Bronchial epithelial cell (primary cell): ENCODE data around the gene RAP1GAP2. TPM values are rescaled to one million over a fixed set of nuclear protein-coding genes. Genes with fewer than 3 reads are reported as not detected.

Experiments used
- DNase-seq: peaks from one replicate; pipeline ENCODE4 v3.0.0-alpha.2; 2010; ENCODE audit warnings: low read depth
- FAIRE-seq: peaks from 2 replicates; lab custom pipeline; 2011; peaks lifted over from hg19 to GRCh38; lab: Jason Lieb, UNC
- H3K27me3 ChIP-seq: 2 replicates; pipeline ENCODE4 v1.5.1; 2011; ENCODE audit warnings: low read length; ENCODE audit not compliant: control insufficient read depth, insufficient read depth
- H3K36me3 ChIP-seq: 2 replicates; pipeline ENCODE4 v1.5.1; 2011; ENCODE audit warnings: low read length; ENCODE audit not compliant: control insufficient read depth, insufficient read depth
- H3K4me3 ChIP-seq: 2 replicates; pipeline ENCODE4 v1.5.1; 2011; ENCODE audit warnings: mild to moderate bottlenecking, low read depth, low read length, control low read depth
- total RNA-seq: library from RNA; depleted of rRNA; stranded (reverse); fragments of >200 nt; gene quantifications from 2 replicates; pipeline ENCODE4 v1.2.1, GENCODE V29; 2014
- TF ChIP-seq, protein P1 (sequence below): IDR thresholded peaks from 2 replicates; pipeline ENCODE4 v1.5.1; 2011; ENCODE audit warnings: mild to moderate bottlenecking, moderate library complexity, low read length, control low read depth, inconsistent platforms; ENCODE audit not compliant: insufficient read depth, severe bottlenecking

The RAP1GAP2 gene
- total RNA-seq, 1 donor from 2014 or later = 15.0 TPM

DNA sequence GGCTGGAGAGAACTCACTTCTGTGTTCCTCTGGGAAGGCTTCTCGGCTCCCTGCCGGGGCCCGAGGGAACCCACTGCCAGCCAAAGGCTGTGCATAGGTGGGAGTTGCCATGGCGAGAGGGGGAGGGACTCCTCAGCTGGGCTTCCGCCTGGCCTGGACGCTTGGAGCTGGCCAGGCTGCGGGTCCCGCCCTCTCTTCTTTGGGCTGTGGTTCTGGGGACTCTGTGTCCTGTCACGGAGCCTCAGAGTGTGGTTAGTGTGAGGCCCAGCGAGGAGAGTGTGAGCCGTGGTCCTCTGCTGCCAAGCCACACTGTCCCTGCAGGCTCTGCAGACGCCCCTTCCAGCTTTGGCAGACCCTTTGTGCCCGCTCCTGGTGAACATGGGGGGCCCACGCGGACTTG lies 144.1 kb downstream of the RAP1GAP2 start:
- TF ChIP-seq, protein P1, sequence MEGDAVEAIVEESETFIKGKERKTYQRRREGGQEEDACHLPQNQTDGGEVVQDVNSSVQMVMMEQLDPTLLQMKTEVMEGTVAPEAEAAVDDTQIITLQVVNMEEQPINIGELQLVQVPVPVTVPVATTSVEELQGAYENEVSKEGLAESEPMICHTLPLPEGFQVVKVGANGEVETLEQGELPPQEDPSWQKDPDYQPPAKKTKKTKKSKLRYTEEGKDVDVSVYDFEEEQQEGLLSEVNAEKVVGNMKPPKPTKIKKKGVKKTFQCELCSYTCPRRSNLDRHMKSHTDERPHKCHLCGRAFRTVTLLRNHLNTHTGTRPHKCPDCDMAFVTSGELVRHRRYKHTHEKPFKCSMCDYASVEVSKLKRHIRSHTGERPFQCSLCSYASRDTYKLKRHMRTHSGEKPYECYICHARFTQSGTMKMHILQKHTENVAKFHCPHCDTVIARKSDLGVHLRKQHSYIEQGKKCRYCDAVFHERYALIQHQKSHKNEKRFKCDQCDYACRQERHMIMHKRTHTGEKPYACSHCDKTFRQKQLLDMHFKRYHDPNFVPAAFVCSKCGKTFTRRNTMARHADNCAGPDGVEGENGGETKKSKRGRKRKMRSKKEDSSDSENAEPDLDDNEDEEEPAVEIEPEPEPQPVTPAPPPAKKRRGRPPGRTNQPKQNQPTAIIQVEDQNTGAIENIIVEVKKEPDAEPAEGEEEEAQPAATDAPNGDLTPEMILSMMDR = no peak
- Histone ChIP-seq H3K4me3 (no peak overlapping the region), H3K36me3 (no peaks in the 10 kb centered on the region), H3K27me3 (no peaks in the 10 kb centered on the region)
- FAIRE-seq (no peak), DNase-seq (no peak)

DNA sequence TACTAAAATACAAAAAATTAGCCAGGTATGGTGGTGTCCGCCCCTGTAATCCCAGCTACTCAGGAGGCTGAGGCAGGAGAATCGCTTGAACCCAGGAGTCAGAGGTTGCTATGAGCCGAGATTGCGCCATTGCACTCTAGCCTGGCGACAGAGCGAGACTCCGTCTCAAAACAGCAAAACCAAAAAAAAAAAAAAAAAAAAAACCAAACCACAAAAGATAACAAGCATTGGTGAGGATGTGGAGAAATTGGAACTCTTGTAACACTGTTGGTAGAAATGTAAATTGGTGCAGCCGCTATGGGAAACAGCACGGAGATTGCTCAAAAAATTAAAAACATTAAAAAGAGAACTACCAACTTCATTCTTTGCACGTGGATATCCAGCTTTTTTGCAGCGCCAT lies 147.7 kb downstream of the RAP1GAP2 start:
- no peak overlapping the region for H3K4me3 ChIP-seq

DNA sequence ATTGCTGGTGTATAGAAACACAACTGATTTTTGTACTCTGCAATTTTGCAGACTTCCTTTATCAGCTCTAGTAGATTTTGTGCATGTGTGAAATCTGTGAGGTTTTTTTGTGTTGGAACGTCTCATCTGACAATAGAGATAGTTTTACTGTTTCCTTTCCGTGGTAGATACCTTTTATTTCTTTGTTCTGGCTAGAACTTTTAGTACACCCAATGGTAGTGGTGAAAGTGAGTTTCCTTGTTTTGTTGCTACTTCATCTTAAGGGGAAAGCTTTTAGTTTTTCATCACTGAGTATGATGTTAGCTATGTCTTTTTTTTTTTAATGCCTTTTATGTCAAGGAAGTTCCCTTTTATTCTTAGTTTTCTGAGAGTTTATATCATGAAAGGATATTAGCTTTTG lies 149.1 kb downstream of the RAP1GAP2 start:
- H3K27me3 ChIP-seq = no peaks in the 10 kb centered on the region
- H3K36me3 ChIP-seq = no peaks in the 10 kb centered on the region
- FAIRE-seq (no peak), DNase-seq (no peak)
- TF ChIP-seq, protein P1 = no peak
- H3K4me3 ChIP-seq = no peak overlapping the region

More for the DNA sequence above, 147.7 kb downstream of the RAP1GAP2 start:
- DNase-seq = no peak
- TF ChIP-seq, protein P1 = no peak
- no peaks in the 10 kb centered on the region for H3K36me3 ChIP-seq
- no peaks in the 10 kb centered on the region for H3K27me3 ChIP-seq
- no peak for FAIRE-seq

DNA sequence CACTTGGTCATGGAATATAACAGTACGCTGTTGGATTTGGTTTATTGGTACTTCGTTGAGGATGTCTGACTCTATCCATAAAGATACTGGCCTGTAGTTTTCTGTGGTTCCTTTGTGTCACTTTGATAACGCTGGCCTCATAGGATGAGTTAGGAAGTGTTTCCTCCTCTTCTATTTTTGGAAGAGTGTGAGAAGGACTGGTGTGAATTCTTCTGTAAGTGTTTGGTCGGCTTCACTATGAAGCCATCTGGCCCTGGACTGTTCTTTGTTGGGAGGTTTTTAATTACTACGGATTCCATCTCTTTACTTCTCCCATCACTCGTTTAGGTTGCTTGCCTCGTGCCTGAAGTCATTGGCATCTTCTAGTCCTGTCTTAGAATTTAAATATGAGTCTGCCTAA lies 149.9 kb downstream of the RAP1GAP2 start:
- TF ChIP-seq, protein P1 = no peak
- no peak for DNase-seq
- no peaks in the 10 kb centered on the region for H3K27me3 ChIP-seq
- FAIRE-seq = no peak
- peaks cover 2% of the 10 kb centered on the region for H3K36me3 ChIP-seq
- H3K4me3 ChIP-seq = no peak overlapping the region

DNA sequence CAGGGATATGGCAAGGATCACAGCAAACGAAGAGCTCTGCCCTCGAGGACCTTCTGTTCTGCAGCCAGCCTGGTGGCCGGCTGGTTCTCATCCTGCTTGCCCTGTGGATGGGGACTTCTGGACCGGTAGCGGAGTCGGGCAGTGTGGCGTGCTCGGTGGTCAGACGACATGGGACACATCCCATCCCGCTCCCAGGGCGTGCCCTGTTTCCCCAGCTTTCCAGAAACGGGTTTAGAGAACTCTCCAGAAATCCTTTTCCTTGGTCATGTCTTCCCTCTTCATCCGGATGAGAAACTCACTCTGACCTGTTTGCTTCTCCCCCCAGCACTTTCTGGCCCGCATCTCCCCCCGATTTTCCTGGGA lies 151.3 kb downstream of the RAP1GAP2 start:
- peaks cover 2% of the 10 kb centered on the region for H3K36me3 ChIP-seq
- no peak for FAIRE-seq
- no peak overlapping the region for H3K4me3 ChIP-seq
- DNase-seq = no peak
- TF ChIP-seq, protein P1 = no peak
- no peaks in the 10 kb centered on the region for H3K27me3 ChIP-seq

DNA sequence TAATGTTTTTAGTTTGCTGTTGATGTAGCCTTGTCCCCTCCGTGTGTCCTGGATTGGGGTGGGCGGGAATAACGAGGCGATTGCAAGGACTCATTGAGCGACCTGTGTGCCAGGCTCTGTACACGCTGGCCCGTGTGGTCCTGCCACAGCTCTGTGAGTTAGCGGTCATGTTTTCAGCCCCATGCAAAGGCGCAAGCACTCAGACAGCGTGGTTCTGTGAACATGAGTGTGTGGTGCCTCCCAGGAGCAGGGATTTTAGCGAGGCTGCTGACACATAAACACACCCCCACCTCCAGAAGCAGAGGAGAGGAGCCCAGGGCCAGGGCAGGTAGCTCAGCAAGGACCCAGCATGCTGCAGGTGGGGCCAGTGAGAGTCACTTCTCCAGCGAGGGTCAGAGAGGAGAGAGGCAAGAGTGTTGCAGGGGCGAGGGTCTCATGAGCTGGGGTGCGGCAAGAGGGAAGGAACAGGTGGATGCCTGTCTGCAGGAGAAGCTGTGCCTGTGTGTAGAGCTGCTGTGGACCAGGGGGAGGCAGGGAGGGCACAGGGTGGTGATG lies 151.8 kb downstream of the RAP1GAP2 start:
- no peak for FAIRE-seq
- TF ChIP-seq, protein P1 = no peak
- Histone ChIP-seq H3K4me3 (no peak overlapping the region), H3K27me3 (no peaks in the 10 kb centered on the region), H3K36me3 (peaks cover 2% of the 10 kb centered on the region)
- DNase-seq = no peak
